Testis (tissue), 2 donors: Measurements from ENCODE around the gene DDC.

ENCODE experiments used
- CTCF ChIP-seq, 3 experiments: fragments of 450-650 bp in 2 of 3; fragments of 200-600 bp in 1 of 3; sonication (generic) in 1 of 3; IDR thresholded peaks; one replicate each; pipeline ENCODE4 v1.5.1; 2016 to 2019; ENCODE audit warnings: antibody characterized with exemption in 3 of 3, mild to moderate bottlenecking in 2 of 3, moderate library complexity in 1 of 3
- POLR2A ChIP-seq: fragments of 450-650 bp; IDR thresholded peaks from one replicate; pipeline ENCODE4 v1.6.1; 2017; ENCODE audit warnings: antibody characterized with exemption, mild to moderate bottlenecking, moderate library complexity

DNA sequence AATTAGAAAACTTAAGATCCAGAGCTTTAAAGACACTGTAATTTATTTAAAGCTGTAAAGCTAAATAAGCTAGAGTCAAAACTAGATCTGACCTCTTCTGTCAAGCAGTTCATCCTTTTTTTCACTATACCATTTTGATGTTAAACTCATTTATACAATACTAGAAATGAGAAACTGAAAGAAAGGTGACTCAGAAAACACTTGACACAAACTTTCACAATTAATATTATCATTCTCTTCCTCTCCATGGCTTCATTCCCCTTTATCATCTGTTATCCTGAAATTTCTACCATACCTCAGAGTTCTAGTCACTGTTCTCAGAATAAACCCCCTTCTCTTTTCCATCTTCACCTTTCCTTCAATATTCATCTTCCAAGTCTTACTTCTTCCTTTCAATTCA is 116.4 kb downstream of the DDC start:
- TF ChIP-seq POLR2A (no peak), CTCF (IDR thresholded peaks at IDR 0.05) (no peak)
